H1 (cell line): ENCODE results near the gene AGFG2. TPM values are rescaled to one million over a fixed set of nuclear protein-coding genes. Genes with fewer than 3 reads are reported as not detected.

Experiments
- BACH1 ChIP-seq: IDR thresholded peaks from 2 replicates; pipeline ENCODE4 v1.6.1; 2012; ENCODE audit warnings: low read length, improper control_type of control experiment
- CBX5 ChIP-seq: fragments of 300-800, 300-1000 bp; sonication (generic); IDR thresholded peaks from 2 replicates; pipeline ENCODE4 v1.7.1; 2016; ENCODE audit warnings: antibody characterized with exemption, low read length, low read depth
- CBX8 ChIP-seq: fragments of 300-800, 300-1000 bp; sonication (generic); IDR thresholded peaks from 2 replicates; pipeline ENCODE4 v1.7.1; 2016; ENCODE audit warnings: low read depth, low read length, borderline replicate concordance
- CTBP2 ChIP-seq: IDR thresholded peaks from 2 replicates; pipeline ENCODE4 v1.7.0; 2011; ENCODE audit warnings: borderline replicate concordance, mild to moderate bottlenecking, moderate library complexity, mixed read lengths, low read length; ENCODE audit not compliant: insufficient read depth, insufficient read length
- EGR1 ChIP-seq: IDR thresholded peaks from 2 replicates; pipeline ENCODE4 v1.6.1; 2011; ENCODE audit warnings: low read depth, low read length, borderline replicate concordance
- KDM5A ChIP-seq: fragments of 200-600 bp; IDR thresholded peaks from 2 replicates; pipeline ENCODE4 v1.7.1; 2012; ENCODE audit warnings: mild to moderate bottlenecking, low read length, inconsistent platforms, mixed read lengths
- NRF1 ChIP-seq: IDR thresholded peaks from 2 replicates; pipeline ENCODE4 v1.6.1; 2011; ENCODE audit warnings: mild to moderate bottlenecking, low read depth, low read length, improper control_type of control experiment
- POU5F1 ChIP-seq: IDR thresholded peaks from 2 replicates; pipeline ENCODE4 v1.6.1; 2011; ENCODE audit warnings: low read depth, mild to moderate bottlenecking, low read length, moderate library complexity
- SIX5 ChIP-seq: IDR thresholded peaks from 2 replicates; pipeline ENCODE4 v1.6.1; 2011; ENCODE audit warnings: mild to moderate bottlenecking, low read depth, low read length
- TBP ChIP-seq: IDR thresholded peaks from 2 replicates; pipeline ENCODE4 v1.6.1; 2011; ENCODE audit warnings: low read depth, low read length, improper control_type of control experiment
- polyA plus RNA-seq, 7 experiments: library from polyadenylated mRNA; depleted of rRNA in 3 of 7; stranded (reverse) in 5 of 7; unstranded in 2 of 7; fragments of >200 nt in 5 of 7; fragments of 200-250 nt in 2 of 7; gene quantifications; 1 replicate in 5 of 7; 2 replicates in 1 of 7; 4 replicates in 1 of 7; pipeline versions ENCODE4 v1.2.1 to v1.2.3, GENCODE V29; 2011 to 2013; ENCODE audit warnings: missing spikeins in 2 of 7, mixed read lengths in 2 of 7
- total RNA-seq: library from RNA; stranded (reverse); fragmentation: NEBNext Ultra II Directional; extraction: Animal tissue kit (Norgen Biotek cat#: 25700); gene quantifications from 2 replicates; pipeline ENCODE4 v1.2.1, GENCODE V29; 2021
- TF ChIP-seq, protein P1 (sequence below): IDR thresholded peaks from 2 replicates; pipeline ENCODE4 v1.6.1; 2012; ENCODE audit warnings: low read length, inconsistent platforms

Gene AGFG2
- total and polyA plus RNA-seq, 2 of the 8 experiments (the other 6 are each of a cell fraction or from before 2014, with no cell fraction given) = 7.6 to 11.2 TPM

DNA sequence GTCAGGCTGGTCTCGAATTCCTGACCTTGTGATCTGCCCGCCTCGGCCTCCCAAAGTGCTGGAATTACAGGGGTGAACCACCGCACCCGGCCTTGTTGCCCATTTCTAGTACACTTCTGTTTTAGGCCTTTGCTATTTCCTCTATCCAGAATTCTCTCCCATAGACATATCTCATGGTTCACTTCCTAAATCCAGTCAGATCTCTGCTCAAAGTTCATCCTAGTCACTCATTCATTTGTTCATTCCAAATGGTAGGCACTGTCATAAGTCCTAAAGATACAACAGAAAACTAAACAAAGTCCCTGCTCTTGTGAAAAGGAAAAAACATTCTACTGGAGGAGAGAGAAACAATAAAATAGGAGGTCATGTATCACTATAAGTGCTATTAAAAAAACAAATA, 71.0 kb downstream of the AGFG2 start (continued):
- TF ChIP-seq, protein P1, sequence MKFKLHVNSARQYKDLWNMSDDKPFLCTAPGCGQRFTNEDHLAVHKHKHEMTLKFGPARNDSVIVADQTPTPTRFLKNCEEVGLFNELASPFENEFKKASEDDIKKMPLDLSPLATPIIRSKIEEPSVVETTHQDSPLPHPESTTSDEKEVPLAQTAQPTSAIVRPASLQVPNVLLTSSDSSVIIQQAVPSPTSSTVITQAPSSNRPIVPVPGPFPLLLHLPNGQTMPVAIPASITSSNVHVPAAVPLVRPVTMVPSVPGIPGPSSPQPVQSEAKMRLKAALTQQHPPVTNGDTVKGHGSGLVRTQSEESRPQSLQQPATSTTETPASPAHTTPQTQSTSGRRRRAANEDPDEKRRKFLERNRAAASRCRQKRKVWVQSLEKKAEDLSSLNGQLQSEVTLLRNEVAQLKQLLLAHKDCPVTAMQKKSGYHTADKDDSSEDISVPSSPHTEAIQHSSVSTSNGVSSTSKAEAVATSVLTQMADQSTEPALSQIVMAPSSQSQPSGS = no peak
- TF ChIP-seq TBP (no peak), CBX5 (no peak), NRF1 (no peak), POU5F1 (no peak), CTBP2 (no peak), KDM5A (no peak), EGR1 (no peak), BACH1 (no peak), CBX8 (no peak), SIX5 (no peak)
